HG03521 (cell line): Measurements from ENCODE around the gene MYO1B.

Source experiments
- ATAC-seq: cut with Tn5 transposase; IDR thresholded peaks from one replicate; pipeline ENCODE4 v1.9.1; 2021; ENCODE audit warnings: mild to moderate bottlenecking, moderate library complexity; ENCODE audit not compliant: unreplicated experiment

MYO1B gene

GRCh38 chr2:191394043-191394442, 148.8 kb downstream of the MYO1B start:
- no peak for ATAC-seq

- ATAC-seq, result no peak
Observed at GRCh38 chr2:191396794-191397193, 151.6 kb downstream of the MYO1B start.

- ATAC-seq, result no peak
Observed at GRCh38 chr2:191399601-191400000, 154.4 kb downstream of the MYO1B start.

GRCh38 chr2:191401287-191401686, 156.1 kb downstream of the MYO1B start:
- no peak for ATAC-seq

GRCh38 chr2:191402966-191403565, 157.9 kb downstream of the MYO1B start:
- no peak for ATAC-seq

- ATAC-seq, result no peak
Observed at GRCh38 chr2:191404568-191404991, 159.4 kb downstream of the MYO1B start.

- no peak for ATAC-seq
Observed at GRCh38 chr2:191405546-191405945, 160.3 kb downstream of the MYO1B start.

GRCh38 chr2:191410646-191411436, 165.6 kb downstream of the MYO1B start:
- no peak for ATAC-seq

GRCh38 chr2:191411472-191411871, 166.3 kb downstream of the MYO1B start:
- ATAC-seq, result no peak

GRCh38 chr2:191412353-191412752, 167.1 kb downstream of the MYO1B start:
- no peak for ATAC-seq

- ATAC-seq, result no peak
Observed at GRCh38 chr2:191415101-191415500, 169.9 kb downstream of the MYO1B start.

- ATAC-seq, result no peak
Observed at GRCh38 chr2:191415858-191416257, 170.7 kb downstream of the MYO1B start.

- ATAC-seq, result no peak
Observed at GRCh38 chr2:191417746-191418145, 172.5 kb downstream of the MYO1B start.

- no peak for ATAC-seq
Observed at GRCh38 chr2:191421950-191422349, 176.7 kb downstream of the MYO1B start.

- ATAC-seq, result no peak
Observed at GRCh38 chr2:191427031-191427430, 181.8 kb downstream of the MYO1B start.

- ATAC-seq, result no peak
Observed at GRCh38 chr2:191428141-191428540, 182.9 kb downstream of the MYO1B start.

GRCh38 chr2:191430476-191430875, 185.3 kb downstream of the MYO1B start:
- ATAC-seq, result no peak

- ATAC-seq, result no peak
Observed at GRCh38 chr2:191432121-191432520, 186.9 kb downstream of the MYO1B start.

GRCh38 chr2:191434072-191434471, 188.9 kb downstream of the MYO1B start:
- ATAC-seq, result no peak

- no peak for ATAC-seq
Observed at GRCh38 chr2:191435141-191435540, 189.9 kb downstream of the MYO1B start.

- no peak for ATAC-seq
Observed at GRCh38 chr2:191436368-191437055, 191.3 kb downstream of the MYO1B start.

GRCh38 chr2:191439481-191439880, 194.3 kb downstream of the MYO1B start:
- no peak for ATAC-seq
